HepG2 (cell line): ENCODE measurements around the gene TAF8. TPM values are rescaled to one million over a fixed set of nuclear protein-coding genes. Genes with fewer than 3 reads are reported as not detected.

Experiments
- ELK4 ChIP-seq: sonication (generic); formaldehyde crosslinking; IDR thresholded peaks from 2 replicates; pipeline ENCODE4 v1.9.0; 2021; ENCODE audit warnings: missing genetic modification reagents, borderline replicate concordance
- FOXJ3 ChIP-seq: sonication (generic); formaldehyde crosslinking; IDR thresholded peaks from 2 replicates; pipeline ENCODE4 v1.4.0; 2020; ENCODE audit warnings: missing genetic modification reagents, mild to moderate bottlenecking, borderline replicate concordance
- HBP1 ChIP-seq: IDR thresholded peaks from 2 replicates; pipeline ENCODE4 v1.6.1; 2016; ENCODE audit warnings: low read depth, control low read depth
- HOXA3 ChIP-seq: sonication (generic); formaldehyde crosslinking; IDR thresholded peaks from 2 replicates; pipeline ENCODE4 v1.5.0; 2020; ENCODE audit warnings: missing genetic modification reagents
- IKZF4 ChIP-seq: sonication (generic); formaldehyde crosslinking; IDR thresholded peaks from 2 replicates; pipeline ENCODE4 v1.5.1; 2020; ENCODE audit warnings: borderline replicate concordance, mild to moderate bottlenecking, low read depth, missing genetic modification reagents; ENCODE audit errors: not compliant biosample characterization
- LCORL ChIP-seq, 2 experiments: fragments of 450-650 bp in 1 of 2; sonication (generic) in 1 of 2; formaldehyde crosslinking in 1 of 2; IDR thresholded peaks; 2 replicates each; pipeline versions ENCODE4 v1.5.0 to v1.6.1; 2017 to 2020; ENCODE audit warnings: antibody characterized with exemption in 1 of 2, missing genetic modification reagents in 1 of 2
- MAFK ChIP-seq, 2 experiments: IDR thresholded peaks in 1 of 2; conservative IDR thresholded peaks in 1 of 2; 2 replicates each; pipeline ENCODE4 v1.6.1; 2011; ENCODE audit warnings: improper control_type of control experiment in 2 of 2, low read length in 2 of 2
- MED1 ChIP-seq: sonication (generic); formaldehyde crosslinking; IDR thresholded peaks from 2 replicates; pipeline ENCODE4 v1.4.0; 2020; ENCODE audit warnings: missing genetic modification reagents
- NR2F1 ChIP-seq, 2 experiments: fragments of 450-650 bp in 1 of 2; formaldehyde crosslinking in 1 of 2; IDR thresholded peaks; 2 replicates each; pipeline versions ENCODE4 v1.5.0 to v1.6.1; 2016 to 2020; ENCODE audit warnings: mild to moderate bottlenecking in 1 of 2, missing compliant biosample characterization in 1 of 2, missing genetic modification reagents in 1 of 2, moderate library complexity in 1 of 2
- NR2F6 ChIP-seq, 2 experiments: IDR thresholded peaks; 2 replicates each; pipeline ENCODE4 v1.6.1; 2016; ENCODE audit warnings: antibody characterized with exemption in 1 of 2, mild to moderate bottlenecking in 1 of 2
- PAF1 ChIP-seq: IDR thresholded peaks from 2 replicates; pipeline ENCODE4 v1.6.1; 2016; ENCODE audit warnings: missing genetic modification reagents, missing compliant biosample characterization
- SALL2 ChIP-seq: sonication (generic); formaldehyde crosslinking; IDR thresholded peaks from 2 replicates; pipeline ENCODE4 v1.8.1; 2023; ENCODE audit warnings: mild to moderate bottlenecking, missing genetic modification reagents, inconsistent platforms
- SOX5 ChIP-seq: IDR thresholded peaks from 2 replicates; pipeline ENCODE4 v1.6.1; 2016; ENCODE audit warnings: borderline replicate concordance
- WIZ ChIP-seq: sonication (generic); formaldehyde crosslinking; IDR thresholded peaks from 2 replicates; pipeline ENCODE4 v1.5.1; 2020; ENCODE audit warnings: mild to moderate bottlenecking, missing genetic modification reagents
- ZBTB3 ChIP-seq: sonication (generic); formaldehyde crosslinking; IDR thresholded peaks from 2 replicates; pipeline ENCODE4 v1.4.0; 2020; ENCODE audit warnings: low read depth, mild to moderate bottlenecking, moderate library complexity, missing genetic modification reagents, borderline replicate concordance
- ZBTB7B ChIP-seq: sonication (generic); formaldehyde crosslinking; IDR thresholded peaks from 2 replicates; pipeline ENCODE4 v1.4.0; 2020; ENCODE audit warnings: missing genetic modification reagents
- ZFP91 ChIP-seq: sonication (generic); formaldehyde crosslinking; IDR thresholded peaks from 2 replicates; pipeline ENCODE4 v1.9.0; 2022; ENCODE audit warnings: missing genetic modification reagents, mild to moderate bottlenecking, borderline replicate concordance
- ZMYM4 ChIP-seq: sonication (generic); formaldehyde crosslinking; IDR thresholded peaks from 2 replicates; pipeline ENCODE4 v1.8.1; 2023; ENCODE audit warnings: mild to moderate bottlenecking, missing genetic modification reagents
- ZNF225 ChIP-seq: sonication (generic); formaldehyde crosslinking; IDR thresholded peaks from 2 replicates; pipeline ENCODE4 v1.4.0; 2020; ENCODE audit warnings: mild to moderate bottlenecking, missing genetic modification reagents
- ZNF317 ChIP-seq: sonication (generic); formaldehyde crosslinking; IDR thresholded peaks from 2 replicates; pipeline ENCODE4 v1.5.0; 2020; ENCODE audit warnings: mild to moderate bottlenecking, missing genetic modification reagents
- ZNF331 ChIP-seq: sonication (generic); formaldehyde crosslinking; IDR thresholded peaks from 2 replicates; pipeline ENCODE4 v1.4.0; 2020; ENCODE audit warnings: missing genetic modification reagents
- ZNF333 ChIP-seq: sonication (generic); formaldehyde crosslinking; IDR thresholded peaks from 2 replicates; pipeline ENCODE4 v1.4.0; 2020; ENCODE audit warnings: mild to moderate bottlenecking, missing genetic modification reagents, borderline replicate concordance
- ZNF556 ChIP-seq: sonication (generic); formaldehyde crosslinking; IDR thresholded peaks from 2 replicates; pipeline ENCODE4 v1.4.0; 2020; ENCODE audit warnings: mild to moderate bottlenecking, missing genetic modification reagents, borderline replicate concordance
- ZNF672 ChIP-seq: sonication (generic); formaldehyde crosslinking; IDR thresholded peaks from 2 replicates; pipeline ENCODE4 v1.8.1; 2022; ENCODE audit warnings: missing genetic modification reagents
- ZNF678 ChIP-seq: sonication (generic); formaldehyde crosslinking; IDR thresholded peaks from 2 replicates; pipeline ENCODE4 v1.4.0; 2020; ENCODE audit warnings: mild to moderate bottlenecking, missing genetic modification reagents
- polyA plus RNA-seq, 8 experiments: library from polyadenylated mRNA; depleted of rRNA in 3 of 8; stranded (reverse) in 7 of 8; unstranded in 1 of 8; fragments of >200 nt; fragmentation: Illumina TruSeq in 4 of 8; extraction: Trizol in 4 of 8; gene quantifications; 2 replicates each; pipeline versions ENCODE4 v1.2.1 to v1.2.3, GENCODE V29; 2011 to 2016; ENCODE audit warnings: low read depth in 4 of 8, missing spikeins in 1 of 8, mixed read lengths in 1 of 8; ENCODE audit not compliant: insufficient read depth in 1 of 8
- total RNA-seq, 5 experiments: library from RNA; depleted of rRNA; stranded (reverse); fragments of >200 nt; fragmentation: Illumina TruSeq; extraction: Trizol; gene quantifications; 2 replicates each; pipeline ENCODE4 v1.2.3, GENCODE V29; 2016; ENCODE audit warnings: low read depth in 1 of 5

Gene TAF8
- total and polyA plus RNA-seq, 2 of the 13 experiments (the other 11 are each of a cell fraction or from before 2014, with no cell fraction given), result 25.2 to 25.8 TPM

- TF ChIP-seq PAF1 (CRISPR knock-in tag) (no peak), SOX5 (peak; percentile 15; the same call in 1 of the 2 replicates), HOXA3 (CRISPR knock-in tag) (peak; percentile 43; the same call in 1 of the 2 replicates), ZNF225 (no peak), ZNF333 (CRISPR knock-in tag) (no peak), WIZ (CRISPR knock-in tag) (peak; percentile 53; the same call in 1 of the 2 replicates), FOXJ3 (CRISPR knock-in tag) (no peak), ZBTB7B (peak; percentile 76; the same call in 1 of the 2 replicates), LCORL (IDR thresholded peaks at IDR 0.05) (no peak), LCORL (CRISPR knock-in tag; IDR thresholded peaks at IDR 0.05) (peak; percentile 82; the same call in 1 of the 2 replicates), ELK4 (CRISPR knock-in tag) (no peak), NR2F6 (IDR thresholded peaks at IDR 0.05) (no peak), NR2F6 (CRISPR knock-in tag; IDR thresholded peaks at IDR 0.05) (peak; percentile 40; the same call in 1 of the 2 replicates), ZMYM4 (CRISPR knock-in tag) (0 out of 2 replicates have a peak, but pooled peaks have one; percentile 28), NR2F1 (CRISPR knock-in tag; IDR thresholded peaks at IDR 0.05) (peak in 1 of 2 experiments; percentile 24; a peak in 1 of 4 replicates), MED1 (CRISPR knock-in tag) (peak; percentile 38; the same call in 1 of the 2 replicates), IKZF4 (no peak), ZNF672 (CRISPR knock-in tag) (no peak), ZBTB3 (CRISPR knock-in tag) (no peak), SALL2 (CRISPR knock-in tag) (no peak), ZNF556 (0 out of 2 replicates have a peak, but pooled peaks have one; percentile 40), ZFP91 (CRISPR knock-in tag) (no peak), ZNF678 (no peak), ZNF331 (peak; percentile 57; the same call in 1 of the 2 replicates), ZNF317 (CRISPR knock-in tag) (peak; percentile 87), HBP1 (0 out of 2 replicates have a peak, but pooled peaks have one; percentile 53), MAFK (conservative IDR thresholded peaks at IDR 0.05 in 1 of 2, IDR thresholded peaks at IDR 0.05 in 1 of 2; ENCODE audit: low read length in 2 of 2) (no peak)
Measured at GRCh38 chr6:42106112-42107023, 56.0 kb downstream of the TAF8 start (continued).
